ENCODE results near the gene TRIP10. TPM values are rescaled to one million over a fixed set of nuclear protein-coding genes. Genes with fewer than 3 reads are reported as not detected.
"Not testable (repeated sequence)": the region's sequence is repeated elsewhere in the genome, so short reads cannot be mapped to it uniquely, and the experiment has no call there.

Gene TRIP10
- total RNA-seq, 1 experiment from 2014 or later, result 49.7 TPM

- H3K27me3 Mint-ChIP-seq (ENCODE audit: insufficient read depth, unreplicated experiment), result no peaks in the 10 kb centered on the region
- ChIA-PET CTCF (interaction anchor here (0.6 to 2.8 kb wide), 2 partner anchors 26 to 121 kb away, joined by 3 to 21 read pairs; no protein-coding TSS in a partner anchor), POLR2A (interaction anchor here (0.5 to 10.5 kb wide), 4 partner anchors 11 to 23 kb away, joined by 3 to 189 read pairs (median 22); partner anchors contain the start of genes C3 and SH2D3A)
- intact Hi-C loops (cut with micrococcal nuclease), result no loop called here
- no peaks in the 10 kb centered on the region for H3K9me3 Mint-ChIP-seq (ENCODE audit: unreplicated experiment)
- peaks cover 69% of the 10 kb centered on the region for H3K36me3 Mint-ChIP-seq (ENCODE audit: insufficient read depth, unreplicated experiment)
- BruUV-seq (replicated peaks), result no TSS peak
- TF ChIP-seq CTCF (IDR thresholded peaks at IDR 0.05; ENCODE audit: unreplicated experiment), result no peak
- peak overlapping the region; percentile 60 for H3K4me3 Mint-ChIP-seq (ENCODE audit: unreplicated experiment)
- peak overlapping the region; percentile 23 for H3K27ac Mint-ChIP-seq (ENCODE audit: low read depth, unreplicated experiment)
- DNase-seq (ENCODE audit: unreplicated experiment), result no peak
- H3K4me1 Mint-ChIP-seq (ENCODE audit: insufficient read depth, unreplicated experiment), result peaks cover 37% of the 10 kb centered on the region
Observed at GRCh38 chr19:6743066-6743465, 3.6 kb downstream of the TRIP10 start.

DNA sequence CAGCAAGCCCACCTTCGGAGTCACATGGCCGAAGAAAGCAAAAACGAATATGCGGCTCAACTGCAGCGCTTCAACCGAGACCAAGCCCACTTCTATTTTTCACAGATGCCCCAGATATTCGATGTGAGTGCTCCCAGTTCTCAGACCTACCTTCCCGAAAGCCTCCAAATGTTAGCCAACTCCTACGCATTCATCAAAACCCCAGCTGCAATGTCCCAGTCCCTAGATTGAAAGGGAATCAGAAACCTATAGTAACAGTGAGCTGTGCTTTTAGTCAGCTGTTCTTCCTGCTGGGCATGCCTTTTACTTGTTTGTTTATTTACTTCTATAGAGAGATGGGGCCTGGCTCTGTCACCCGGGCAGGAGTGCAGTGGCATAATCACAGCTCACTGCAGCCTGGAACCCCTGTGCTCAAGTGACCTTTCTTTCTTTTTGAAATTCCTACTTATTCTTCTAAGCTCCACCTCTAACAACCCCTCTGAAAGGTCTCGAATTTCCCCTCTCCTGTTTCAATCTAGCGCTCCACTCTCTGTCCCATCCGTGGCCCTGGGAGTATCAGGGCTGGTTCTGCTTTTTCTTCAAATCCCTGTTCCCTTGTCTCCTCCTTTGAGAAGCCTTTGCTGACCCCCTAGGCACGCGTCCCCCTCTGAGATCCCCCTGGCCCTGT is 4.4 kb downstream of the TRIP10 start:
- peak overlapping the region; percentile 60 for H3K4me3 Mint-ChIP-seq (ENCODE audit: unreplicated experiment)
- BruUV-seq (replicated peaks), result no TSS peak
- no peak for TF ChIP-seq CTCF (IDR thresholded peaks at IDR 0.05; ENCODE audit: unreplicated experiment)
- DNase-seq (ENCODE audit: unreplicated experiment), result peak; percentile 47
- H3K36me3 Mint-ChIP-seq (ENCODE audit: insufficient read depth, unreplicated experiment), result peaks cover 77% of the 10 kb centered on the region
- H3K27me3 Mint-ChIP-seq (ENCODE audit: insufficient read depth, unreplicated experiment), result no peaks in the 10 kb centered on the region
- H3K4me1 Mint-ChIP-seq (ENCODE audit: insufficient read depth, unreplicated experiment), result peaks cover 30% of the 10 kb centered on the region
- ChIA-PET CTCF (interaction anchor here (2.8 kb wide), 1 partner anchor 120 kb away, joined by 21 read pairs; no protein-coding TSS in a partner anchor), POLR2A (interaction anchor here (0.6 to 10.5 kb wide), 9 partner anchors 7 to 840 kb away, joined by 3 to 189 read pairs (median 3); partner anchors contain the start of genes C3 and SH2D3A)
- peak overlapping the region; percentile 28 for H3K27ac Mint-ChIP-seq (ENCODE audit: low read depth, unreplicated experiment)
- intact Hi-C loops (cut with micrococcal nuclease), result no loop called here
- no peaks in the 10 kb centered on the region for H3K9me3 Mint-ChIP-seq (ENCODE audit: unreplicated experiment)

GRCh38 chr19:6744381-6745301 is 5.2 kb downstream of the TRIP10 start:
- peak; percentile 98 for DNase-seq (ENCODE audit: unreplicated experiment)
- Mint-ChIP-seq H3K27me3 (ENCODE audit: insufficient read depth, unreplicated experiment) (no peaks in the 10 kb centered on the region), H3K27ac (ENCODE audit: low read depth, unreplicated experiment) (peak overlapping the region; percentile 28), H3K36me3 (ENCODE audit: insufficient read depth, unreplicated experiment) (peaks cover 85% of the 10 kb centered on the region), H3K4me1 (ENCODE audit: insufficient read depth, unreplicated experiment) (peaks cover 28% of the 10 kb centered on the region), H3K4me3 (ENCODE audit: unreplicated experiment) (peak overlapping the region; percentile 60), H3K9me3 (ENCODE audit: unreplicated experiment) (no peaks in the 10 kb centered on the region)
- CTCF ChIA-PET, result interaction anchor here (2.8 kb wide), 1 partner anchor 119 kb away, joined by 21 read pairs; no protein-coding TSS in a partner anchor
- no peak for TF ChIP-seq CTCF (IDR thresholded peaks at IDR 0.05; ENCODE audit: unreplicated experiment)
- BruUV-seq (replicated peaks), result no TSS peak
- POLR2A ChIA-PET, result interaction anchor here (0.6 to 10.5 kb wide), 10 partner anchors 8 to 227 kb away, joined by 3 to 189 read pairs (median 4); partner anchors contain the start of genes C3, SH2D3A and TNFSF9
- intact Hi-C loops (cut with micrococcal nuclease), result no loop called here

DNA sequence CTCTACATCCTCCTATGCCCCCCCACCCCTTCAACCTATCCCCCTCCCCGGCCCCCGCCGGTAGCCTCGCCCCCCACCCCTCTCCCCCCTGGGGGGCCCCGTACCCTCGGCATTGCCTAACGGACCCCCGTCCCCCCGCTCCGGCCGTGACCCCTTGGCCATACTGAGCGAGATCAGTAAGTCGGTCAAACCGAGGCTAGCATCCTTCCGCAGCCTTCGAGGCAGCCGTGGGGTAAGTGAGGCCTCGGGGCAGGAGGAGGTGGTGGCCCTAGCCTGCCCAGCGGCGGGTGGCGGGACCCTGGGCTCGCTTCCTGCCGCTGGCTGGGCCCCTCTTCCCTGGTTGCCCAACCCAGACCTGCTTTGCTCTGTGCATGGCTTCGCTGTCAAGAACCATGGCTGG is 6.5 kb downstream of the TRIP10 start:
- CTCF ChIA-PET, result no interaction called here
- H3K9me3 Mint-ChIP-seq (ENCODE audit: unreplicated experiment), result no peaks in the 10 kb centered on the region
- no peak overlapping the region for H3K27ac Mint-ChIP-seq (ENCODE audit: low read depth, unreplicated experiment)
- peaks cover 25% of the 10 kb centered on the region for H3K4me1 Mint-ChIP-seq (ENCODE audit: insufficient read depth, unreplicated experiment)
- BruUV-seq (replicated peaks), result no TSS peak
- TF ChIP-seq CTCF (IDR thresholded peaks at IDR 0.05; ENCODE audit: unreplicated experiment), result no peak
- DNase-seq (ENCODE audit: unreplicated experiment), result no peak
- H3K27me3 Mint-ChIP-seq (ENCODE audit: insufficient read depth, unreplicated experiment), result no peaks in the 10 kb centered on the region
- intact Hi-C loops (cut with micrococcal nuclease), result no loop called here
- peak overlapping the region; percentile 60 for H3K4me3 Mint-ChIP-seq (ENCODE audit: unreplicated experiment)
- peaks cover 95% of the 10 kb centered on the region for H3K36me3 Mint-ChIP-seq (ENCODE audit: insufficient read depth, unreplicated experiment)
- POLR2A ChIA-PET, result interaction anchor here (0.7 to 4.0 kb wide), 8 partner anchors 10 to 215 kb away, joined by 3 to 40 read pairs (median 6); partner anchors contain the start of genes C3, SH2D3A and TNFSF9

DNA sequence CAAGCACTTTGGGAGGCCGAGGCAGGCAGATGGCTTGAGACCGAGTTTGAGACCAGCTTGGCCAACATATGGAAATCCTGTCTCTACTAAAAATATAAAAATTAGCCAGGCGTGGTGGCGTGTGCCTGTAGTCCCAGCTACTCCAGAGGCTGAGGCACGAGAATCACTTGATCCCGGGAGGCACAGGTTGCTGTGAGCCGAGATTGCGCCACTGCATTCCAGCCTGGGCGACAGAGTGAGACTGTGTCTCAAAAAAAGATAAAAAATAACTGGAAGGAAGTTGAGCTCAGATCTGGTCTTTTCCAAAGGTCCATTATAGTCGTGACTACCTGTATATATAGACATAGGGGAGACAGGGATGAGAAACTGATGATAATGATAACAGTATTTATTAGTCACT is 9.1 kb downstream of the TRIP10 start:
- intact Hi-C loops (cut with micrococcal nuclease); H3K27ac Mint-ChIP-seq (ENCODE audit: low read depth, unreplicated experiment); H3K27me3 Mint-ChIP-seq (ENCODE audit: insufficient read depth, unreplicated experiment); DNase-seq (ENCODE audit: unreplicated experiment); H3K4me3 Mint-ChIP-seq (ENCODE audit: unreplicated experiment); BruUV-seq (replicated peaks); H3K9me3 Mint-ChIP-seq (ENCODE audit: unreplicated experiment): not testable (repeated sequence)
- ChIA-PET CTCF (interaction anchor here (0.6 to 0.9 kb wide), 2 partner anchors 115 to 932 kb away, joined by 3 read pairs; partner anchors contain the start of gene TRAPPC5), POLR2A (interaction anchor here (0.8 to 0.9 kb wide), 4 partner anchors 8 to 115 kb away, joined by 3 to 7 read pairs (median 6); partner anchors contain the start of gene TRIP10)
- peaks cover 98% of the 10 kb centered on the region for H3K36me3 Mint-ChIP-seq (ENCODE audit: insufficient read depth, unreplicated experiment)
- peaks cover 19% of the 10 kb centered on the region for H3K4me1 Mint-ChIP-seq (ENCODE audit: insufficient read depth, unreplicated experiment)
